Psoas muscle (tissue), 8 donors: ENCODE measurements around the gene UHRF2. TPM values are rescaled to one million over a fixed set of nuclear protein-coding genes. Genes with fewer than 3 reads are reported as not detected.

Experiments used
- ATAC-seq, 4 donors: fragments of 200-7000 bp; cut with Tn5 transposase; one replicate each; pipeline ENCODE4 v1.9.1; 2020; ENCODE audit warnings: moderate library complexity in 3 of 4, mild to moderate bottlenecking in 2 of 4
- DNase-seq, 2 donors: peaks; one replicate each; pipeline ENCODE4 v3.0.0-alpha.2; 2020
- H3K27ac ChIP-seq: fragments of 200-600 bp; one replicate; pipeline ENCODE4 v1.8.0; 2022
- H3K27me3 ChIP-seq, 3 donors: fragments of 200-600 bp in 1 of 3; one replicate each; pipeline versions ENCODE4 v1.6.1 to v1.8.0; 2013 to 2022; ENCODE audit warnings: low read length in 2 of 3, mild to moderate bottlenecking in 2 of 3, moderate library complexity in 1 of 3; ENCODE audit not compliant: insufficient read depth in 3 of 3
- H3K36me3 ChIP-seq, 2 donors: fragments of 200-600 bp in 1 of 2; one replicate each; pipeline versions ENCODE4 v1.6.1 to v1.8.0; 2013 to 2022; ENCODE audit warnings: low read depth in 1 of 2, mild to moderate bottlenecking in 1 of 2, moderate library complexity in 1 of 2; ENCODE audit not compliant: insufficient read depth in 1 of 2
- H3K4me1 ChIP-seq: fragments of 200-600 bp; one replicate; pipeline ENCODE4 v1.8.0; 2022
- H3K4me3 ChIP-seq: fragments of 200-600 bp; one replicate; pipeline ENCODE4 v1.8.0; 2022; ENCODE audit warnings: mild to moderate bottlenecking
- H3K9me3 ChIP-seq: fragments of 200-600 bp; one replicate; pipeline ENCODE4 v1.8.0; 2022
- CTCF ChIP-seq: fragments of 200-600 bp; IDR thresholded peaks from one replicate; pipeline ENCODE4 v1.8.0; 2022; ENCODE audit warnings: antibody characterized with exemption
- WGBS, 3 donors: extraction: QIAGEN DNeasy Blood & Tissue Kit; methylation state at CpG; one replicate each; pipeline versions ENCODE4 v1.1.6 to v1.1.7; 2013; 5-methylcytosine and 5-hydroxymethylcytosine counted together
- intact Hi-C, 2 donors: fragments of 100-400 bp; cut with DNase I; formaldehyde crosslinking; loops; one replicate each; pipeline versions ENCODE4 v1.11.0 to v1.14.2; 2022
- polyA plus RNA-seq, 3 donors: library from polyadenylated mRNA; stranded (reverse); fragments of 200-250 nt; gene quantifications; one replicate each; pipeline ENCODE4 v1.2.3, GENCODE V29; 2013
- total RNA-seq, 4 donors: library from RNA; stranded (reverse); fragmentation: NEBNext Ultra II Directional in 2 of 4; extraction: Animal tissue kit (Norgen Biotek cat#: 25700) in 2 of 4; gene quantifications; one replicate each; pipeline versions ENCODE4 v1.2.1 to v1.2.4, GENCODE V29; 2021 to 2023
- donor health status: healthy with polysubstance abuse.
- donor health status: DM: no; HTN: no; CAD: no; lungs with moderate emphysema.
- donor health status: Bipolar disorder and iron deficiency.
- donor health status: healthy.
- donor health status: DM: yes; HTN: yes; CAD: no.
- donor health status: DM: no; HTN: no; CAD: no.
- donor health status: DM: no; HTN: no; CAD: no.
- donor health status: DM: yes; HTN: yes; CAD: no.

The UHRF2 gene
- total and polyA plus RNA-seq, 7 donors = 11.2 to 18.2 (median 13.0) TPM

GRCh38 chr9:6431038-6431437 is 18.0 kb downstream of the UHRF2 start:
- DNase-seq (no peak), ATAC-seq (no peak)
- Histone ChIP-seq H3K27me3 (no peaks in the 10 kb centered on the region), H3K4me3 (no peak overlapping the region), H3K27ac (no peak overlapping the region), H3K4me1 (peaks cover 13% of the 10 kb centered on the region), H3K36me3 (peaks cover 0 to 5% of the 10 kb centered on the region in 2 donors), H3K9me3 (no peaks in the 10 kb centered on the region)
- TF ChIP-seq CTCF = no peak
- intact Hi-C loops = no loop called here

- intact Hi-C loops = no loop called here
- H3K27me3 ChIP-seq = no peaks in the 10 kb centered on the region
- H3K9me3 ChIP-seq = no peaks in the 10 kb centered on the region
- ATAC-seq = no peak
- H3K27ac ChIP-seq = no peak overlapping the region
- 91 to 96% (median 95%) methylated on average over 2 of the region's 2 CpGs for WGBS, 3 donors
- no peak for TF ChIP-seq CTCF
- peaks cover 0 to 12% of the 10 kb centered on the region in 2 donors for H3K36me3 ChIP-seq
- DNase-seq = no peak
- H3K4me3 ChIP-seq = no peak overlapping the region
- H3K4me1 ChIP-seq = peaks cover 6% of the 10 kb centered on the region
These were observed 20.4 kb downstream of the UHRF2 start for GRCh38 chr9:6433410-6433809.

GRCh38 chr9:6439051-6439703 is 26.2 kb downstream of the UHRF2 start:
- Histone ChIP-seq H3K4me3 (no peak overlapping the region), H3K27me3 (no peaks in the 10 kb centered on the region), H3K9me3 (no peaks in the 10 kb centered on the region), H3K27ac (no peak overlapping the region), H3K36me3 (peaks cover 0 to 12% of the 10 kb centered on the region in 2 donors), H3K4me1 (peaks cover 22% of the 10 kb centered on the region)
- no peak for DNase-seq
- WGBS, 3 donors = 88 to 95% (median 90%) methylated on average over 9 of the region's 9 CpGs
- TF ChIP-seq CTCF = no peak
- no peak for ATAC-seq
- intact Hi-C loops = no loop called here

- Histone ChIP-seq H3K4me1 (peaks cover 23% of the 10 kb centered on the region), H3K27me3 (no peaks in the 10 kb centered on the region), H3K9me3 (no peaks in the 10 kb centered on the region), H3K4me3 (no peak overlapping the region), H3K27ac (no peak overlapping the region), H3K36me3 (peaks cover 0 to 7% of the 10 kb centered on the region in 2 donors)
- intact Hi-C loops = no loop called here
- WGBS, 3 donors = 74 to 79% (median 78%) methylated on average over 3 of the region's 3 CpGs
- ATAC-seq = no peak
- no peak for DNase-seq
- no peak for TF ChIP-seq CTCF
These were observed 27.4 kb downstream of the UHRF2 start for GRCh38 chr9:6440405-6440804.

GRCh38 chr9:6441269-6441668 is 28.3 kb downstream of the UHRF2 start:
- H3K4me1 ChIP-seq = peaks cover 23% of the 10 kb centered on the region
- no peak for DNase-seq

More at GRCh38 chr9:6441269-6441668, 28.3 kb downstream of the UHRF2 start:
- no peak for ATAC-seq
- Histone ChIP-seq H3K9me3 (no peaks in the 10 kb centered on the region), H3K27ac (no peak overlapping the region), H3K4me3 (no peak overlapping the region), H3K36me3 (peaks cover 0 to 7% of the 10 kb centered on the region in 2 donors), H3K27me3 (no peaks in the 10 kb centered on the region)
- WGBS, 3 donors = 75 to 89% (median 78%) methylated on average over 1 of the region's 1 CpG
- TF ChIP-seq CTCF = no peak
- intact Hi-C loops = no loop called here
